ENCODE measurements around the gene C1orf159. TPM values are rescaled to one million over a fixed set of nuclear protein-coding genes. Genes with fewer than 3 reads are reported as not detected.

The C1orf159 gene
- total and polyA plus RNA-seq, 9 of the 15 experiments (the other 6 are each of a cell fraction or from before 2014, with no cell fraction given) = 0.28 to 54.9 (median 10.6) TPM

GRCh38 chr1:1115786-1116700 lies at the start of gene C1orf159 (continued):
- TF ChIP-seq ZBTB40 (IDR thresholded peaks at IDR 0.05) (peak; percentile 72), ZBTB40 (CRISPR knock-in tag; IDR thresholded peaks at IDR 0.05) (no peak), GABPB2 (CRISPR knock-in tag; conservative IDR thresholded peaks at IDR 0.05) (no peak), ZNF175 (CRISPR knock-in tag; IDR thresholded peaks at IDR 0.05; ENCODE audit: low read depth) (peak; percentile 96), HES1 (IDR thresholded peaks at IDR 0.05; ENCODE audit: low read depth) (no peak), NR1H2 (CRISPR knock-in tag; IDR thresholded peaks at IDR 0.05) (no peak), OTX1 (CRISPR knock-in tag; IDR thresholded peaks at IDR 0.05) (peak; percentile 45; the same call in 1 of the 2 replicates), HNRNPL (IDR thresholded peaks at IDR 0.05; ENCODE audit: low read depth, low read length) (no peak), PRPF4 (IDR thresholded peaks at IDR 0.05; ENCODE audit: insufficient read depth, low read depth, low read length, poor library complexity, severe bottlenecking) (no peak), SETDB1 (IDR thresholded peaks at IDR 0.05; ENCODE audit: low read length) (no peak), ZNF778 (CRISPR knock-in tag; IDR thresholded peaks at IDR 0.05) (no peak), KAT7 (CRISPR knock-in tag; IDR thresholded peaks at IDR 0.05; ENCODE audit: borderline replicate concordance) (no peak; the same call in 1 of the 2 replicates), HMGXB4 (CRISPR knock-in tag; IDR thresholded peaks at IDR 0.05) (no peak), CBX2 (IDR thresholded peaks at IDR 0.05; ENCODE audit: insufficient read depth, low read length, poor library complexity, severe bottlenecking) (no peak), BRD4 (IDR thresholded peaks at IDR 0.05) (no peak), NFATC3 (IDR thresholded peaks at IDR 0.05) (no peak)
